ENCODE data around the gene ITK.

ITK gene

DNA sequence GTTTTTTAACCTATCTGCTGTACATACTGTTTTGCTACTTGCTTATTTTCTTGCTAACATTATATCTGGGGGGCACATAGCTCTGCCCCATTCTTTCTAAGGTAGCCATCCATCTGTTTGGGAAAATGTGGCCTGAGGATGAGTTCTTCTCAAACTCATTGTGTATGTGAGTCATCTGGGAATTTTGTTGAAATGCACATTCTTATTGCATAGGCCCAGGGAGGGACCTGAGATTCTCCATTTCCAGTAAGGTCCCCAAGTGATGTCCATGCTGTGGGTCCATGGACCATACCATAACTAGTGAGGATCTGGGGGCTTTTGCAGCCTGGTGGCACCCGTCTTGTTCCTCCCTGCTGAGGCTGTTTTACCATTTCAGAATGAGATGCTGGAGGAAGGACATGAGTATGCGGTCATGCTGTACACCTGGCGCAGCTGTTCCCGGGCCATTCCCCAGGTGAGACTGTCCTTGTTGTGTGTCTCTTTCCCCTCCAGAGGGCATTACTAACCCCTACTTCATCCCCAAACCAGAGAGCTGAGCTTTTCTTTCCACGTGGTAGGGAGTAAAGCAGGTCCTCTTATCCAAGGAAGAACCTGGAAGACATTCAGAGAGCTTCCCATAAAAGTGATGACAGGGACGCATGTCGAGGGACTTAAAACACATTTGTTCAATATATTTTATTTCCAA, 113.9 kb downstream of the ITK start:
- TF ChIP-seq, protein P1, sequence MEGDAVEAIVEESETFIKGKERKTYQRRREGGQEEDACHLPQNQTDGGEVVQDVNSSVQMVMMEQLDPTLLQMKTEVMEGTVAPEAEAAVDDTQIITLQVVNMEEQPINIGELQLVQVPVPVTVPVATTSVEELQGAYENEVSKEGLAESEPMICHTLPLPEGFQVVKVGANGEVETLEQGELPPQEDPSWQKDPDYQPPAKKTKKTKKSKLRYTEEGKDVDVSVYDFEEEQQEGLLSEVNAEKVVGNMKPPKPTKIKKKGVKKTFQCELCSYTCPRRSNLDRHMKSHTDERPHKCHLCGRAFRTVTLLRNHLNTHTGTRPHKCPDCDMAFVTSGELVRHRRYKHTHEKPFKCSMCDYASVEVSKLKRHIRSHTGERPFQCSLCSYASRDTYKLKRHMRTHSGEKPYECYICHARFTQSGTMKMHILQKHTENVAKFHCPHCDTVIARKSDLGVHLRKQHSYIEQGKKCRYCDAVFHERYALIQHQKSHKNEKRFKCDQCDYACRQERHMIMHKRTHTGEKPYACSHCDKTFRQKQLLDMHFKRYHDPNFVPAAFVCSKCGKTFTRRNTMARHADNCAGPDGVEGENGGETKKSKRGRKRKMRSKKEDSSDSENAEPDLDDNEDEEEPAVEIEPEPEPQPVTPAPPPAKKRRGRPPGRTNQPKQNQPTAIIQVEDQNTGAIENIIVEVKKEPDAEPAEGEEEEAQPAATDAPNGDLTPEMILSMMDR (IDR thresholded peaks at IDR 0.05; ENCODE audit: borderline replicate concordance, control extremely low read depth, extremely low read depth, insufficient read depth, missing control alignments), result no peak
- DNase-seq (ENCODE audit: low spot score), result no peak
- in situ Hi-C loops (cut with MboI; ENCODE audit: low sequenced_read_pairs, unreplicated experiment), result no loop called here

DNA sequence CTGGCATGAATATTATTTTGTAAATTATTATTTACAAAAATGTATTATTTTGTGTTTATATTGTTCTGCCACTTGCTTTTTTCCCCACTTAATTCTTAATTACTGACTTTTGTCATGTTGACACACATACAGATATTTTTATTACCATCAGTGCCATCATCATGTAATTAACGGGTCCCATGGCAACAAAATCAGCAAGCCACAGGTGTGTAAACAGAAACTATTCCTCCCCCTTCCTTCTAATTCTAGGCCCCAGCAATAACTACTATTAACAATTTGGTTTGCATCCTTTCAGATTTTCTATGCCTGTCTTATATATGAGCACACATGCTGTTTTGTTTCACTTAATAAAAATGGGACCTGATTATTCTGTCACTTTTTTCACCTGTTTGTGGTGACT, 114.6 kb downstream of the ITK start:
- in situ Hi-C loops (cut with MboI; ENCODE audit: low sequenced_read_pairs, unreplicated experiment), result no loop called here
- TF ChIP-seq, protein P1 (IDR thresholded peaks at IDR 0.05; ENCODE audit: borderline replicate concordance, control extremely low read depth, extremely low read depth, insufficient read depth, missing control alignments), result no peak
- no peak for DNase-seq (ENCODE audit: low spot score)

DNA sequence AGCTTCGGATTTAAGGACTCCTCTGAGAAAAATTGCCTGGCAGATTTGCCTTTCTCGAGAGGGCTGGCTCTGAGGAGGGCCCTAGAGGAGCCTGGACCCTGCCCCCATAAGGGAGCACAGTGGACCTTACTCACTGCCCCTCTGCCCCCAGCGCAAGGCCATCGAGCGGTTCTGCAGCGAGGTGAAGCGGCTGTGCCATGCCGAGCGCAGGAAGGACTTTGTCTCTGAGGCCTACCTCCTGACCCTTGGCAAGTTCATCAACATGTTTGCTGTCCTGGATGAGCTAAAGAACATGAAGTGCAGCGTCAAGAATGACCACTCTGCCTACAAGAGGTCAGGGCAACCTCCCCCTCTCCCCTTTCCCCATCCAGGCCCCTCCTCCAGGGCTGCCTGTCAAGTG, 119.9 kb downstream of the ITK start:
- no peak for DNase-seq (ENCODE audit: low spot score)
- TF ChIP-seq, protein P1 (IDR thresholded peaks at IDR 0.05; ENCODE audit: borderline replicate concordance, control extremely low read depth, extremely low read depth, insufficient read depth, missing control alignments), result no peak
- in situ Hi-C loops (cut with MboI; ENCODE audit: low sequenced_read_pairs, unreplicated experiment), result loop anchor here (25.0 kb wide), 1 partner anchor 138 kb away; the partner anchor contains the start of gene GARIN3

DNA sequence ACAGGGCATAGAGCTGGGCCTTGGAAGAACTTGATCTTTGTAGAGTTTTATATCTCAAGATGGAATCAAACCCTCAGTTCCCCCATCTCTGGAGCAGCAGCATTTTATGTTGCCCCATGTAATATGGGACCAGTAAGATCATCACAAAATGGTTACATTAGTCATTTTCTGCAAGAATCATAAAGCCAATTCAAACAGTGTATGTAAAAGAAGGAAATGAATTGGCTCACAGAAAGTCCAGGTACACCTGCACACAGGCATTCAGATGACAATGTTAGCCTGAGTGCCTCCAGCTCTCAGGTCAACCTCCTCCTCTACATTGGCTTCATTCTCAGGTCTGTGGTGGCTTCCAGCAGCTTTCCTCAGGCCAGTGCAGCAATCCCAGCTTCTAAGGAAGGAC, 120.4 kb downstream of the ITK start:
- DNase-seq (ENCODE audit: low spot score), result no peak
- in situ Hi-C loops (cut with MboI; ENCODE audit: low sequenced_read_pairs, unreplicated experiment), result loop anchor here (25.0 kb wide), 1 partner anchor 139 kb away; the partner anchor contains the start of gene GARIN3
- TF ChIP-seq, protein P1 (IDR thresholded peaks at IDR 0.05; ENCODE audit: borderline replicate concordance, control extremely low read depth, extremely low read depth, insufficient read depth, missing control alignments), result no peak

DNA sequence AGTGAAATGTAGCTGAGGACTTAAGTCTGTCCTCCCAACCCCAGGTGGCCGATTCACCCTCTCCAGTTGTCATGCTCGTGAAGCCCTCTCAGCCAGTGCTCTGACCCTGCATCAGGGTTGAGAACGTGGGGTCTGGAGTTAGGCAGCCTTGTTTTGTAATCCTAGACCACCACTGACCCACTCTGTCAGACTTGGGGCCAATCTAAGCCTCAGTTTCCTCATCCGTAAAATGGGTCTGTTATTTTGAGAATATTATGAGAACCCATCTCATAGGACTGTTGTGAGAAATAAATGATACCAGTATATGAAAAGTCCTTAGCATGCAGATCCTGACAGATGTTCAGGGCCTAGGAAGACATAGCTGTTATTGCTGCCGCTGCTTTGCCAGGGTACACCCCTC, 122.4 kb downstream of the ITK start:
- TF ChIP-seq, protein P1 (IDR thresholded peaks at IDR 0.05; ENCODE audit: borderline replicate concordance, control extremely low read depth, extremely low read depth, insufficient read depth, missing control alignments), result no peak
- no peak for DNase-seq (ENCODE audit: low spot score)
- in situ Hi-C loops (cut with MboI; ENCODE audit: low sequenced_read_pairs, unreplicated experiment), result loop anchor here (25.0 kb wide), 1 partner anchor 141 kb away; the partner anchor contains the start of gene GARIN3

DNA sequence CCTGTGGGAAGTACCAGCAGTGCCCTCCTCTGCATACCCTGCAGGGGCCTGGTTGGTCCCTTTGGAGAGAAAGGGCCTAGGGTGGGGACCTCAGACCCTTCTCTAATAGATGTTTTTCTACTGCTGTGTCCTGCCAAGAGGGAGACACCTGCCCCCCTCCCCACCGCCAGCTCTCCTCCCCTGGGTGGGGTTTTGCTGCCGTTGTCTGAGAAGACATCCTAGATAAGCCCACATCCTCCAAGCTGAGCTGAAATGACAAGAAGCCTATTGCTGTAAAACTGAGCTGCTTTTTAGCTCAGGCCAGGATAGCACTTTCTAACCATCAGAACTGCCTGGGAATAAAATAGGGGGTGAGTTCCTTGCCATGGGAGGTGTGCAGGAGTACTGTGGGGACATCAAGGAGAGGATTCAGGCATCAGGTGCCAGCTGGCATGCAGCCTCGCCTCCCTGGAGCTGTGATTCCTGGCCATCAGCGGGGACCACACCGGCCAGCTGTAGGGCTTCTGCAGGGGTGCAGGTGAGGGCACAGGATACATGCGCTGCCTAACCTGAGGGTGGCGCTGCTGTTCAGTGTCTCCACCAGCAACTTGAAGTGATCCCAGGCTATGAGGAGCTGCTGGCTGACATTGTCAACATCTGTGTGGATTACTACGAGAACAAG, 123.2 kb downstream of the ITK start:
- DNase-seq (ENCODE audit: low spot score), result no peak
- in situ Hi-C loops (cut with MboI; ENCODE audit: low sequenced_read_pairs, unreplicated experiment), result loop anchor here (25.0 kb wide), 1 partner anchor 141 kb away; the partner anchor contains the start of gene GARIN3
- TF ChIP-seq, protein P1 (IDR thresholded peaks at IDR 0.05; ENCODE audit: borderline replicate concordance, control extremely low read depth, extremely low read depth, insufficient read depth, missing control alignments), result peak; percentile 4
